ENCODE data around the gene PLCB1.

DNA sequence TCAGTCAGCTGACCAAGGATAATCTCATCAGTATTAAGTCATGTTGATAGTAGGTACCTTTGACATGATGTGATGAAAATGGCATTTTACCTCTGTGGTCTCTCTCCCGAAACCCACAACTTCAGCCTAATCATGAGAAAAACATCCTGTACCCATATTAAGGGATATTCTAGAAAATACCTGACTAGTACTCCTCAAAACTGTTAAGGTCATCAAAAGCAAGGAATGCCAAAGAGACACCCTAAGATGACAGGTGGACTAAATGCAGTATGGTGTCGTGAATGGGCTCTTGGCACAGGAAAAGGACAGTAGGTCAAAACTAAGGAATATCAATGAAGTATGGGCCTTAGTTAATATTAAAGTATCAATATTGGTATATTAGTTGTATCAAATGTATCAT, 221.4 kb downstream of the PLCB1 start:
- TF ChIP-seq CTCF (conservative IDR thresholded peaks at IDR 0.05; ENCODE audit: low read depth, low read length): no peak
- no peak for TF ChIP-seq EZH2 (IDR thresholded peaks at IDR 0.05; ENCODE audit: borderline replicate concordance, low read depth, low read length, poor library complexity, severe bottlenecking)
